Endothelial cell (in vitro differentiated cells): ENCODE measurements around the gene COPG2. TPM values are rescaled to one million over a fixed set of nuclear protein-coding genes. Genes with fewer than 3 reads are reported as not detected.
"Not testable (repeated sequence)": the region's sequence is repeated elsewhere in the genome, so short reads cannot be mapped to it uniquely, and the experiment has no call there.

Source experiments
- DNase-seq: peaks from one replicate; pipeline ENCODE4 v3.0.0; 2021; ENCODE audit warnings: low spot score
- H3K27ac Mint-ChIP-seq: one replicate; pipeline ENCODE4 v1.8.0; 2021; ENCODE audit warnings: mixed read lengths, inconsistent platforms; ENCODE audit not compliant: unreplicated experiment
- H3K27me3 Mint-ChIP-seq: one replicate; pipeline ENCODE4 v1.8.0; 2021; ENCODE audit warnings: mild to moderate bottlenecking, moderate library complexity, mixed read lengths, inconsistent platforms; ENCODE audit not compliant: unreplicated experiment
- H3K36me3 Mint-ChIP-seq: one replicate; pipeline ENCODE4 v1.8.0; 2021; ENCODE audit warnings: mild to moderate bottlenecking, low read depth, mixed read lengths, inconsistent platforms; ENCODE audit not compliant: unreplicated experiment
- H3K4me1 Mint-ChIP-seq: one replicate; pipeline ENCODE4 v1.8.0; 2021; ENCODE audit warnings: mild to moderate bottlenecking, mixed read lengths, inconsistent platforms; ENCODE audit not compliant: unreplicated experiment
- H3K4me3 Mint-ChIP-seq: one replicate; pipeline ENCODE4 v1.8.0; 2021; ENCODE audit warnings: mild to moderate bottlenecking, mixed read lengths, inconsistent platforms; ENCODE audit not compliant: unreplicated experiment
- H3K9me3 Mint-ChIP-seq: one replicate; pipeline ENCODE4 v1.8.0; 2021; ENCODE audit warnings: mixed read lengths, inconsistent platforms; ENCODE audit not compliant: unreplicated experiment
- CTCF ChIP-seq: fragments of 200-600 bp; sonication (generic); IDR thresholded peaks from one replicate; pipeline ENCODE4 v1.5.0; 2021; ENCODE audit warnings: antibody characterized with exemption; ENCODE audit not compliant: unreplicated experiment
- total RNA-seq: library from RNA; stranded (reverse); fragmentation: NEBNext Ultra II Directional; extraction: Animal tissue kit (Norgen Biotek cat#: 25700); gene quantifications from one replicate; pipeline ENCODE4 v1.2.1, GENCODE V29; 2021; ENCODE audit not compliant: unreplicated experiment

Gene COPG2
- total RNA-seq, 1 donor from 2014 or later = 40.0 TPM

GRCh38 chr7:130606161-130606560 is 62.4 kb downstream of the COPG2 start:
- H3K9me3 Mint-ChIP-seq = no peaks in the 10 kb centered on the region
- no peak for TF ChIP-seq CTCF
- peaks cover 35% of the 10 kb centered on the region for H3K36me3 Mint-ChIP-seq
- H3K27me3 Mint-ChIP-seq = no peaks in the 10 kb centered on the region
- no peak for DNase-seq
- no peak overlapping the region for H3K27ac Mint-ChIP-seq
- no peak overlapping the region for H3K4me3 Mint-ChIP-seq
- H3K4me1 Mint-ChIP-seq = no peaks in the 10 kb centered on the region

GRCh38 chr7:130598056-130598455 is 70.5 kb downstream of the COPG2 start:
- no peak overlapping the region for H3K27ac Mint-ChIP-seq

GRCh38 chr7:130595986-130596385 is 72.6 kb downstream of the COPG2 start:
- no peak overlapping the region for H3K27ac Mint-ChIP-seq
- H3K27me3 Mint-ChIP-seq = peaks cover 2% of the 10 kb centered on the region
- DNase-seq = no peak
- peaks cover 11% of the 10 kb centered on the region for H3K36me3 Mint-ChIP-seq
- H3K4me3 Mint-ChIP-seq = no peak overlapping the region
- H3K9me3 Mint-ChIP-seq = no peaks in the 10 kb centered on the region
- H3K4me1 Mint-ChIP-seq = no peaks in the 10 kb centered on the region
- TF ChIP-seq CTCF = no peak

More at GRCh38 chr7:130598056-130598455, 70.5 kb downstream of the COPG2 start:
- Mint-ChIP-seq H3K27me3 (no peaks in the 10 kb centered on the region), H3K4me3 (no peak overlapping the region), H3K9me3 (no peaks in the 10 kb centered on the region), H3K36me3 (peaks cover 8% of the 10 kb centered on the region), H3K4me1 (no peaks in the 10 kb centered on the region)
- DNase-seq = no peak
- TF ChIP-seq CTCF = no peak

- Mint-ChIP-seq H3K4me1 (no peaks in the 10 kb centered on the region), H3K27ac (no peak overlapping the region), H3K9me3 (no peaks in the 10 kb centered on the region), H3K4me3 (no peak overlapping the region), H3K36me3 (peaks cover 15% of the 10 kb centered on the region), H3K27me3 (peaks cover 5% of the 10 kb centered on the region)
- no peak for DNase-seq
- no peak for TF ChIP-seq CTCF
Measured at GRCh38 chr7:130593033-130593432, 75.5 kb downstream of the COPG2 start.

GRCh38 chr7:130591464-130591863 is 77.1 kb downstream of the COPG2 start:
- peaks cover 15% of the 10 kb centered on the region for H3K36me3 Mint-ChIP-seq
- not testable (repeated sequence) for H3K9me3 Mint-ChIP-seq, H3K27ac Mint-ChIP-seq, DNase-seq, H3K4me3 Mint-ChIP-seq, H3K4me1 Mint-ChIP-seq, H3K27me3 Mint-ChIP-seq

GRCh38 chr7:130585932-130586331 is 82.6 kb downstream of the COPG2 start:
- H3K4me1 Mint-ChIP-seq, H3K27ac Mint-ChIP-seq, DNase-seq, H3K27me3 Mint-ChIP-seq, H3K36me3 Mint-ChIP-seq, H3K4me3 Mint-ChIP-seq, H3K9me3 Mint-ChIP-seq: not testable (repeated sequence)

GRCh38 chr7:130575110-130575509 is 93.4 kb downstream of the COPG2 start:
- H3K4me1 Mint-ChIP-seq, H3K9me3 Mint-ChIP-seq, H3K4me3 Mint-ChIP-seq: not testable (repeated sequence)

GRCh38 chr7:130570144-130570543 is 98.4 kb downstream of the COPG2 start:
- peaks cover 12% of the 10 kb centered on the region for H3K36me3 Mint-ChIP-seq
- not testable (repeated sequence) for H3K27me3 Mint-ChIP-seq, H3K9me3 Mint-ChIP-seq, H3K4me3 Mint-ChIP-seq, H3K4me1 Mint-ChIP-seq, DNase-seq, H3K27ac Mint-ChIP-seq

More at GRCh38 chr7:130575110-130575509, 93.4 kb downstream of the COPG2 start:
- DNase-seq, H3K27me3 Mint-ChIP-seq, H3K36me3 Mint-ChIP-seq, H3K27ac Mint-ChIP-seq: not testable (repeated sequence)
